IMR-90 (cell line): ENCODE data around the gene RXRB. TPM values are rescaled to one million over a fixed set of nuclear protein-coding genes. Genes with fewer than 3 reads are reported as not detected.

ENCODE experiments used
- ATAC-seq: fragments of 200-7000 bp; cut with Tn5 transposase; 2 replicates; pipeline ENCODE4 v1.9.1; 2020; ENCODE audit warnings: low read depth, mild to moderate bottlenecking, moderate library complexity
- BruUV-seq: library from RNA; stranded (reverse); fragments of 400-500 nt; replicated peaks from 2 replicates; lab custom pipeline; 2021; lab: Mats Ljungman, UMichigan
- CTCF ChIA-PET: fragments of 300-600 bp; formaldehyde crosslinking; extraction: SDS; loops from one replicate; lab custom pipeline; 2021; ENCODE audit warnings: antibody characterized with exemption; lab: Yijun Ruan, JAX
- POLR2A ChIA-PET: fragments of 300-600 bp; sonication (Branson Sonifier 250); formaldehyde crosslinking; loops from one replicate; lab custom pipeline; 2022; ENCODE audit warnings: antibody characterized with exemption; ENCODE audit not compliant: unreplicated experiment; lab: Charles Lee
- DNase-seq: peaks from one replicate; pipeline ENCODE4 v3.0.0; 2013
- H2AFZ ChIP-seq: replicated peaks from 2 replicates; pipeline ENCODE3; 2013; ENCODE audit warnings: low read length, mild to moderate bottlenecking; ENCODE audit not compliant: poor library complexity
- H2AK5ac ChIP-seq: 2 replicates; pipeline ENCODE4 v1.6.1; 2013; ENCODE audit warnings: low read depth, low read length, inconsistent platforms
- H2AK9ac ChIP-seq: replicated peaks from 2 replicates; pipeline ENCODE3; 2013; ENCODE audit warnings: mild to moderate bottlenecking, low read depth, low read length, moderate library complexity; ENCODE audit not compliant: poor library complexity
- H2BK120ac ChIP-seq: 2 replicates; pipeline ENCODE4 v1.6.1; 2013; ENCODE audit warnings: low read depth, low read length, inconsistent platforms
- H2BK15ac ChIP-seq: 3 replicates; pipeline ENCODE4 v1.6.1; 2013; ENCODE audit warnings: low read depth, low read length, inconsistent platforms
- H2BK20ac ChIP-seq: 2 replicates; pipeline ENCODE4 v1.6.1; 2013; ENCODE audit warnings: low read depth, mild to moderate bottlenecking, inconsistent platforms, low read length, moderate library complexity
- H2BK5ac ChIP-seq: 2 replicates; pipeline ENCODE4 v1.6.1; 2013; ENCODE audit warnings: mild to moderate bottlenecking, low read depth, low read length, inconsistent platforms; ENCODE audit not compliant: poor library complexity, severe bottlenecking
- H3K14ac ChIP-seq: replicated peaks from 2 replicates; pipeline ENCODE4 v1.6.1; 2013; ENCODE audit warnings: low read depth, low read length, inconsistent platforms
- H3K18ac ChIP-seq: 2 replicates; pipeline ENCODE4 v1.6.1; 2013; ENCODE audit warnings: low read depth, low read length, control low read depth
- H3K23ac ChIP-seq: 2 replicates; pipeline ENCODE4 v1.6.1; 2013; ENCODE audit warnings: low read depth, low read length, inconsistent platforms
- H3K27ac ChIP-seq: 2 replicates; pipeline ENCODE4 v1.5.1; 2013; ENCODE audit warnings: mild to moderate bottlenecking, control low read depth, low read length; ENCODE audit not compliant: insufficient read depth
- H3K27me3 ChIP-seq: 2 replicates; pipeline ENCODE4 v1.6.1; 2013; ENCODE audit warnings: low read length; ENCODE audit not compliant: control insufficient read depth, insufficient read depth
- H3K36me3 ChIP-seq: 2 replicates; pipeline ENCODE4 v1.6.1; 2013; ENCODE audit warnings: low read length, mixed read lengths; ENCODE audit not compliant: control insufficient read depth, insufficient read depth
- H3K4ac ChIP-seq: 2 replicates; pipeline ENCODE4 v1.6.1; 2013; ENCODE audit warnings: low read depth, low read length, inconsistent platforms
- H3K4me1 ChIP-seq: 2 replicates; pipeline ENCODE4 v1.6.1; 2013; ENCODE audit warnings: low read length, mixed read lengths; ENCODE audit not compliant: control insufficient read depth, insufficient read depth
- H3K4me2 ChIP-seq: 2 replicates; pipeline ENCODE4 v1.6.1; 2013; ENCODE audit warnings: low read depth, mild to moderate bottlenecking, control low read depth, low read length, moderate library complexity
- H3K4me3 ChIP-seq: 2 replicates; pipeline ENCODE4 v1.5.1; 2013; ENCODE audit warnings: low read depth, mild to moderate bottlenecking, control low read depth, low read length, moderate library complexity; ENCODE audit not compliant: insufficient read depth
- H3K56ac ChIP-seq: 2 replicates; pipeline ENCODE4 v1.6.1; 2013; ENCODE audit warnings: low read length, inconsistent platforms; ENCODE audit not compliant: insufficient read depth; ENCODE audit errors: extremely low read depth
- H3K79me1 ChIP-seq, 2 experiments: 2 replicates each; pipeline ENCODE4 v1.6.1; 2013; ENCODE audit warnings: low read length in 2 of 2, inconsistent platforms in 1 of 2, low read depth in 1 of 2
- H3K9ac ChIP-seq: 2 replicates; pipeline ENCODE4 v1.6.1; 2013; ENCODE audit warnings: low read depth, low read length, control low read depth
- H3K9me1 ChIP-seq: 2 replicates; pipeline ENCODE4 v1.6.1; 2013; ENCODE audit warnings: low read length, inconsistent platforms; ENCODE audit not compliant: insufficient read depth
- H3K9me3 ChIP-seq: 2 replicates; pipeline ENCODE4 v1.6.1; 2013; ENCODE audit warnings: low read length; ENCODE audit not compliant: control insufficient read depth, insufficient read depth
- H4K20me1 ChIP-seq: 2 replicates; pipeline ENCODE4 v1.6.1; 2013; ENCODE audit warnings: low read length, inconsistent platforms; ENCODE audit not compliant: insufficient read depth
- H4K5ac ChIP-seq: 2 replicates; pipeline ENCODE4 v1.6.1; 2013; ENCODE audit warnings: mild to moderate bottlenecking, low read depth, low read length, control low read depth
- H4K8ac ChIP-seq, 2 experiments: 2 replicates each; pipeline ENCODE4 v1.6.1; 2013; ENCODE audit warnings: low read depth in 2 of 2, low read length in 2 of 2, control low read depth in 1 of 2, inconsistent platforms in 1 of 2
- H4K91ac ChIP-seq: 2 replicates; pipeline ENCODE4 v1.6.1; 2013; ENCODE audit warnings: low read depth, low read length, inconsistent platforms; ENCODE audit not compliant: insufficient read depth
- BHLHE40 ChIP-seq: fragments of 150-350 bp; IDR thresholded peaks from 2 replicates; pipeline ENCODE4 v1.6.1; 2016; ENCODE audit warnings: mild to moderate bottlenecking, low read depth, low read length
- CEBPB ChIP-seq: IDR thresholded peaks from 2 replicates; pipeline ENCODE4 v1.6.1; 2012; ENCODE audit warnings: low read depth, low read length, improper control_type of control experiment
- CHD1 ChIP-seq: IDR thresholded peaks from 2 replicates; pipeline ENCODE4 v1.6.1; 2012; ENCODE audit warnings: low read depth, low read length, improper control_type of control experiment
- CTCF ChIP-seq: conservative IDR thresholded peaks from 2 replicates; pipeline ENCODE4 v1.5.1; 2012; ENCODE audit warnings: mild to moderate bottlenecking, low read depth, low read length, improper control_type of control experiment
- ELK1 ChIP-seq: fragments of 150-350 bp; IDR thresholded peaks from 2 replicates; pipeline ENCODE4 v1.6.1; 2016; ENCODE audit warnings: low read depth, mild to moderate bottlenecking, low read length, moderate library complexity, borderline replicate concordance
- FOS ChIP-seq: fragments of 150-350 bp; IDR thresholded peaks from 2 replicates; pipeline ENCODE4 v1.6.1; 2016; ENCODE audit warnings: low read depth, low read length
- MAFK ChIP-seq: IDR thresholded peaks from 2 replicates; pipeline ENCODE4 v1.6.1; 2012; ENCODE audit warnings: low read depth, low read length, improper control_type of control experiment
- MAZ ChIP-seq: IDR thresholded peaks from 2 replicates; pipeline ENCODE4 v1.6.1; 2012; ENCODE audit warnings: low read depth, mild to moderate bottlenecking, low read length, improper control_type of control experiment, moderate library complexity, borderline replicate concordance
- MXI1 ChIP-seq: IDR thresholded peaks from 2 replicates; pipeline ENCODE4 v1.6.1; 2012; ENCODE audit warnings: low read depth, mild to moderate bottlenecking, low read length, moderate library complexity, borderline replicate concordance
- NFE2L2 ChIP-seq: fragments of 150-350 bp; IDR thresholded peaks from 2 replicates; pipeline ENCODE4 v1.6.1; 2016; ENCODE audit warnings: low read depth, mild to moderate bottlenecking, low read length
- POLR2A ChIP-seq: IDR thresholded peaks from 2 replicates; pipeline ENCODE4 v1.6.1; 2012; ENCODE audit warnings: mild to moderate bottlenecking, low read depth, low read length
- RAD21 ChIP-seq: IDR thresholded peaks from 2 replicates; pipeline ENCODE4 v1.6.1; 2012; ENCODE audit warnings: low read length, improper control_type of control experiment
- RCOR1 ChIP-seq: IDR thresholded peaks from 2 replicates; pipeline ENCODE4 v1.6.1; 2012; ENCODE audit warnings: mild to moderate bottlenecking, low read length, improper control_type of control experiment; ENCODE audit not compliant: insufficient replicate concordance
- RFX5 ChIP-seq: IDR thresholded peaks from 2 replicates; pipeline ENCODE4 v1.8.0; 2012; ENCODE audit warnings: low read depth, mild to moderate bottlenecking, low read length, moderate library complexity
- SMC3 ChIP-seq: fragments of 150-350 bp; IDR thresholded peaks from 2 replicates; pipeline ENCODE4 v1.6.1; 2016; ENCODE audit warnings: low read depth, mild to moderate bottlenecking, antibody characterized with exemption, low read length, moderate library complexity
- USF2 ChIP-seq: fragments of 150-350 bp; IDR thresholded peaks from 2 replicates; pipeline ENCODE4 v1.6.1; 2017; ENCODE audit warnings: mild to moderate bottlenecking, antibody characterized with exemption, low read length, low read depth
- WGBS, 2 experiments: methylation state at CpG; one replicate each; pipeline versions ENCODE4 v1.1.5 to v1.1.7; 2013; ENCODE audit warnings: missing lambda C conversion rate in 2 of 2; ENCODE audit not compliant: insufficient read length in 1 of 2; ENCODE audit errors: extremely low coverage in 2 of 2; 5-methylcytosine and 5-hydroxymethylcytosine counted together
- dilution Hi-C: fragments of 300-500 bp; cut with HindIII; formaldehyde crosslinking; loops from one replicate; pipeline ENCODE4 v1.14.3; 2018; ENCODE audit warnings: low sequenced_read_pairs; ENCODE audit not compliant: unreplicated experiment
- in situ Hi-C: fragments of 300-500 bp; cut with MboI; formaldehyde crosslinking; loops from 3 replicates; pipeline ENCODE4 v1.14.3; 2019; ENCODE audit warnings: low sequenced_read_pairs, inconsistent platforms, mixed read lengths
- intact Hi-C: fragments of 100-400 bp; cut with micrococcal nuclease; formaldehyde crosslinking; loops from 2 replicates; pipeline ENCODE4 v1.10.0; 2022
- polyA plus RNA-seq, 3 experiments: library from polyadenylated mRNA; depleted of rRNA; stranded (reverse); fragments of >200 nt; gene quantifications; 2 replicates each; pipeline ENCODE4 v1.2.3, GENCODE V29; 2012; ENCODE audit warnings: low replicate concordance in 1 of 3
- total RNA-seq: library from RNA; depleted of rRNA; stranded (reverse); fragments of >200 nt; gene quantifications from 2 replicates; pipeline ENCODE4 v1.2.3, GENCODE V29; 2012

The RXRB gene
- total and polyA plus RNA-seq, 2 of the 4 experiments (the other 2 are of a cell fraction): 18.6 to 53.7 TPM

- Histone ChIP-seq H3K4me1 (peaks cover 34% of the 10 kb centered on the region), H4K5ac (no peak overlapping the region), H2BK5ac (peak overlapping the region; percentile 30), H2AK5ac (no peak overlapping the region; the same call in 1 of the 2 replicates), H3K4me3 (no peak overlapping the region), H3K14ac (0 out of 2 replicates have a peak overlapping the region, but pooled peaks have one; percentile 15), H4K8ac (no peak overlapping the region), H2BK20ac (no peak overlapping the region), H3K27me3 (no peaks in the 10 kb centered on the region), H3K9me1 (peaks cover 39% of the 10 kb centered on the region), H3K56ac (no peak overlapping the region), H3K79me1 (peaks cover 14 to 85% of the 10 kb centered on the region in 2 experiments; a peak in 3 of 4 replicates), H3K27ac (no peak overlapping the region), H2BK120ac (no peak overlapping the region), H3K9ac (no peak overlapping the region), H4K20me1 (peaks cover 35% of the 10 kb centered on the region; the same call in 1 of the 2 replicates), H2AK9ac (peak overlapping the region; percentile 20), H3K4ac (no peak overlapping the region), H4K91ac (no peak overlapping the region), H3K23ac (no peak overlapping the region), H2BK15ac (no peak overlapping the region), H3K18ac (no peak overlapping the region), H2AFZ (no peak overlapping the region), H3K9me3 (no peaks in the 10 kb centered on the region), H3K36me3 (peaks cover 26% of the 10 kb centered on the region), H3K4me2 (peak overlapping the region; percentile 11; the same call in 1 of the 2 replicates)
- intact Hi-C loops: no loop called here
- no TSS peak for BruUV-seq
- WGBS, 2 experiments: no CpG with 5 or more reads among the region's 4 CpGs
- ChIA-PET CTCF (no interaction called here), POLR2A (no interaction called here)
- dilution Hi-C loops: no loop called here
- in situ Hi-C loops: no loop called here
- ATAC-seq (no peak), DNase-seq (no peak)
- TF ChIP-seq CEBPB: no peak
- no peak for TF ChIP-seq NFE2L2
- TF ChIP-seq POLR2A: no peak
- TF ChIP-seq BHLHE40: no peak
- no peak for TF ChIP-seq RCOR1
- no peak for TF ChIP-seq USF2
- no peak for TF ChIP-seq MAFK
- TF ChIP-seq SMC3: no peak
- no peak for TF ChIP-seq RFX5
- no peak for TF ChIP-seq CHD1
- no peak for TF ChIP-seq ELK1
- TF ChIP-seq CTCF: no peak
- TF ChIP-seq FOS: no peak
- no peak for TF ChIP-seq MAZ
- no peak for TF ChIP-seq MXI1
- no peak for TF ChIP-seq RAD21
Observed at GRCh38 chr6:33204165-33204414, 3.6 kb upstream of the RXRB start.
